Hematopoietic multipotent progenitor cell treated with erythropoietin and hydrocortisone succinate and interleukin-3 and kit ligand, for 8 days (in vitro differentiated cells): Measurements from ENCODE around the gene CLDN8.

ENCODE experiments used
- DNase-seq: peaks from one replicate; pipeline ENCODE4 v3.0.0-alpha.2; 2015

Gene CLDN8

GRCh38 chr21:30216041-30216723, at the start of gene CLDN8:
Gene CLDN8, minus strand, starts transcription at chr21:30216097. Its CDS starts 172 bp downstream, at chr21:30215925.
- DNase-seq: no peak

DNA sequence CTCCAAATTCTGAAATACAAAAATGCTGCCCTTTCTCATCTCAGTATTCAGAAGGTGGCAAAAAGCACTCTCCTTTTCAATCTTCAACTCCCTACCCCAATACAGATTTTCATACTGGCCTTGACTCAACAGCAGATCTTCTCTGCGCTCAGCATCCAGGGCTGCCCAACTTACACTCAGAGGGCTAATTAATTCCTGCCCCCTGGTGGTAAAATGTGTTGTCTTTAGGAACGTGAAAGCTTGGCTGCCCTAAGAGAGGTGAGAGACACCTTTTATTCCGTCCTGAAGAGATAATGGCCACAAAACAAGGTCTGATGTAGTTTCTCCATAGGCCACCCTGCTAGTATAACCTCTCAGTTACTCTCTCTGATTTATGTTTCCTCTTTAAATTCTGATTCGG, 41.9 kb upstream of the CLDN8 start:
- DNase-seq: peak; percentile 24

GRCh38 chr21:30256100-30256499, 40.2 kb upstream of the CLDN8 start:
- no peak for DNase-seq

DNA sequence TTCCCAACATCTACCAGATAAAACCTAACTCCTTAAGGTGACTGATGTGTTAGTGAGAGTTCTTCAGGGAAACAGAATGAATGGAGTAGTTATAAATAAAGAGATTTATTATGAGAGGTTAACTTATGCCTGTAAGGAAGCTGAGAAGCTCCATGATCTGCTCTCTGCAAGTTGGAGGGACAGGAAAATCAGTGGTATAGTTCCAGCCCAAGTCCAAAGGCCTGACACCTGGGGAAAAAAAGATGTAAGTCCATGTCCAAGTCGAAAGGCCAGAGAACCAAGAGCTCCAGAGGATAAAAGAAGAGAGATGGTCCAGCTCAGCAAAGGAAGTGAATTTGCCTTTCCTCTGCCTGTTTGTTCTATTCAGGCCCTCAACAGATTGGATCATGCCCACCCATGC, 39.8 kb upstream of the CLDN8 start:
- DNase-seq: no peak

DNA sequence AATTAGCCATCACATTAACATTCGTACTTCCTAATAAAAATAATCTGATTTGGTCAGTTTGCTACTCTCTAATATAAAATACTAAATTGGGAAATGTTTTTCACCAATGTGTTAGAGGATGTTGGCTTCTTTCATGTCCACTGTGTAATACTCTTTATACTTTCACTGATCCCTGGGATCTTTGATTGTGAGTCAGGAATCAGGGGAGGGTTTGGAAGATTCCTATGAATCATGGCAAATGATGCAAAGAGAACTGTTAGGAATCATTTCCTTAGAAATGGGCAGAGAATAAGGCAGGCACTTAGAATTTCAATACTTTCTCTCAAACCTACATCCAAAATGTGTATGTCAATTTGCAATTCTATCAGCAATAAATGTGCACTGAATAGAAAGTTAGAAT, 35.9 kb upstream of the CLDN8 start:
- DNase-seq: no peak

GRCh38 chr21:30249936-30250335, 34.0 kb upstream of the CLDN8 start:
- DNase-seq: no peak

DNA sequence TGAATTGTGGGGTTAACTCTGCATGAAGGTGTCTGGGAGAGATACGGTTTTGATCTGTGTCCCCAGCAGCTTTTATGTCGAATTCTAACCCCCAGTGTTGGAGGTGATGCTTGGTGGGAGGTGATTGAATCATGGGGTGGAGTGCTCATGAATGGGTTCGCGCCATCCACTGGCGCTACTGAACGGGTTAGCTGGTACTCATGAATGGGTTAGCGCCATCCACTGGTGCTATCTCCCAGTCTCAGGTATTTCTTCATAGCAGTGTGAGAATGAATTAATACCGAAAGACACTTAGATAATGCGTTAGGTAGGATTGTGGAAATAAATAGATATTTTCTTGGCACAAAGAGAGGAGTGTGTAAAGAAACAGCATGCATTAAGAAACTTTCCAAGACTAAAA, 32.9 kb upstream of the CLDN8 start:
- DNase-seq: no peak

- no peak for DNase-seq
Measured at GRCh38 chr21:30245061-30245460, 29.2 kb upstream of the CLDN8 start.

DNA sequence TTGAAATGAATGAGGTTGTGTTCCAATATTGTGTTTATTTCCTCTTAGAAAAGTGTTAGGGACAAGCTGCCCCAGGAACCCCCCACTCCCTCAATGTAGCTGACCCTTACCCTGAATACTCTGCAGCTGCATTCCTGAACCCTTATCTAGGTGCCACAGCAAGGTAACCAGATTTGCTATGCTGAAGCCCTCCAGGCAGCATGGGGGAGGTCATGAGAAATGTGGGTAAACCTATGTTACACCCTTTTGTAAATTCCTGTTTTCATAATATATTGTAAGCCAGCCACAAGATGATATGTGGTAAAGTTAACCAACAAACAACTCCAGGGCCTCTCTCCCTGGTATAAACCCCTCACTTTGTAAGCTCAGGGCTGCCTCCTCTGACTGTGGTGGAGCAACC, 27.8 kb upstream of the CLDN8 start:
- no peak for DNase-seq

DNA sequence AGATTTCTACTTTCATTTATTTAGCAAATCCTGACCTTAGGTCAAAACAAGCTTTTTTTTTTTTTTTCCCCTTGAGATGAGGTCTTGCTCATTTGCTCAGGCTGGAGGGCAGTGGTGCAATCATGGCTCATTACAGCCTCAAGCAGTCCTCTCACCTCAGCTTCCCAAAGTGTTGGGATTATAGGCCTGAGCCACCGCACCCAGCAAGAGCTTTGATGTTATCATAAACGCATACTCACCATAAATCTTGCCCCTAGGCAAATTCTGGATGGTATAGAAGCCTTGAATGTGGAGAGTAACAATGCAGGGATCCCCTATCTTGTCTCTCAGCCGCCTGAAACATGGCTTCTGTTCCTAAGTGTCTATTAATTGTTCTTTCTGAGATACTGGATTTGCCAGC, 24.8 kb upstream of the CLDN8 start:
- no peak for DNase-seq

GRCh38 chr21:30238168-30238567, 22.3 kb upstream of the CLDN8 start:
- DNase-seq: no peak

DNA sequence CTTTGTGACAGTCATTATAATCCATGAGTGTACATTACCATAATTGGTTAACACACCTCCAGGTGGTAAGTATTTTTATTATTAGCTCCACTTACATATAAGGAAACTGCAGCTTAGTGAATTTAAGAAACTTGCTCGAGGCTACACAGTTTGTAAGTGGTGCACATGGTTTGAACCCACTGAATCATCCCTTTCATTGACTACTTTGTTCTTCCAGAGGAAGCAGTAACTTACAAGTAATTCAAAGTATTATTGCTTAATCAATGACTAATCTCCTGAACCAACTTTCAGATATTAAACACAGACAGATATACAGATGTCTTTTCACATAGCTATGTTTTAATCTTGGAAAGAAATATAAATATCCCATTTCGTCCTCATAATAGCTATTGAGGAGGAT, 18.7 kb upstream of the CLDN8 start:
- DNase-seq: no peak

DNA sequence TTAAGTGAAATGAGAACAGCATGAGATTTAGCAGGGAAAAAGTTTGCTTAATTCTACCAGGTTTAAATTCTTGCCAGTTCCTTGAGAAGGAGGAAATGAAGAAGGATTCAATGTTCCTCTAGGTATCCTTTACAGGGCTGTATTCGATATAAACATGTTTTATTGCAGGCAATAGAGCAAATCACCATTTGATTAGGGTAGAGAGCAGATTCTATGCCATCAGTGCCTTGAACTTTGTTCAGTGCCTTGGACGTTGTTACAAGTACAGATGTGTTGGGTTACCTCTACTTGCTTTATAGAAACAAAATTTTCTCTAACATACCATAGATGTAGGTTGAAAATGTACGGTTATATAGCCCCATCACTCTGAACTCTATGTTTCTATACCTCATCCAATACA, 18.2 kb upstream of the CLDN8 start:
- DNase-seq: no peak

DNA sequence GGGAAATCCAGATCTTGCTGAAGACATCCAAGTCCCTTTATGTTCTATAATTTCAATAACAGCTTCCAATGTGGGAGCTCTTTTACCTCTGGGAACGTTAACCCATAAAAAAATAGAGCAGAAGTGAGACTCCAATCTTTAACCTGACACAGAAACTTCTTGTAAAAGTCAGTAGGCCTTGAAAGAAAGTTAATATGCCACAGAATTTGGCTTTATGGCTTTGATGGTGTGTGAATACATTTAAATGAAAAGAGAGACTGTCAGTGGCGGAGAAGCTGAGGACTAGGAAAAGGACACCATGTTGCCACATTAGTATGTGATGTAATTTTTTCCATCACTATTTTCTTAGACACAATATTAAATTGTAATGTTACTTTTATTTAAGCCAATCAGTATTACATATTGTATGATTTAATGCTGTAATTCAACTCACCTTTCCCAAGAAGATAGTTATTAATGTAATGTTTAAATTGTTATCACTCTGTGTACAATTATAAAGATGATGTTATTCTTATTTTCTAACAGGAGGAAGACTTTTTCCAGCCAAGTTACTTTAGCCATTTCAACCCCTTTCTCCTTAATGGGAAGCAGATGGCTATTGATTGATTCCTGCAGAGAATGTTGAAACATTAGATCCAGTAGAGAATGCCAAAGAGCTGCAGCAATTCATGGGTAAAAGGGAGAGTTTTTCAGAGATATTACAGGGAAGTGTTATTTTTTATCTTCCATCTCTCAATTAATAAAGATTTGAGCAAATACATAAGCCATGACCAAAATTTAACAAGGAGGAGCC, 17.5 kb upstream of the CLDN8 start:
- DNase-seq: no peak

- DNase-seq: no peak
Measured at GRCh38 chr21:30232011-30232410, 16.1 kb upstream of the CLDN8 start.

DNA sequence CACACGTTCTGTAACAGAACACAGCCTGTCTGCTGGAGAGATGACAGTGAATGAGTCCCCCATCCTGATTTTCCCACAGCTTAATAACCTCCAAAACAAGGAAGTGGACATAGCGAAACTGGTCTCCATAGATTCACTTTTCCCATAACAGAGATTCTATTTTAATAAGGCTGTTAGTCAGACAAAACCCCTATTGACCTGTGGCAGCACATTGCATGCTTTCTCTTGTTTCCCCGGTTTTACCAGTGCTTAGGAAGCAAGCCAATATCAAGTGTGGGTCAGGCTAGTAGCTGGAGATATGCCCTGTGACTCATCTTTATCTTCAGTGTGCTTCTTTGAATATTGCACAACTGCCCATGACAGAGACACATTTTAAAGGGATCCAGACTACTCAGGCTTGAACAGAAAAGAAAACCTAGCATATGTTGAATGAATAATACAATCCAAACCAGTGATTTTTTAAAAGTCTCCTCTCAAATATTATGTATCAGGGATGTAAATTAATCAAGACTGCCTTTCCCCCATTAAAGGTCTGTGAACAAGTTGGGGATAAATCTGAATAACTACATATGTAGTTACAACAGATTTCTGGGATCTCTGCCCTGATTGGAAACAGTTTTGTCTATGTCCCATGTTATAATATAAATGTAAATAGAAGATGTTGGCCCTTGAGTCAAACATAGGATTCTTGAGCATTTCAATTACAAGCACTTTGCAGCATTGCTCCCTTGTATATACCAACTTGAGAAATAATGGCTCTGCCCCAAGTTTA, 11.9 kb upstream of the CLDN8 start:
- DNase-seq: peak; percentile 79

GRCh38 chr21:30227128-30227527, 11.2 kb upstream of the CLDN8 start:
- DNase-seq: no peak

- no peak for DNase-seq
Measured at GRCh38 chr21:30223596-30223995, 7.7 kb upstream of the CLDN8 start.

DNA sequence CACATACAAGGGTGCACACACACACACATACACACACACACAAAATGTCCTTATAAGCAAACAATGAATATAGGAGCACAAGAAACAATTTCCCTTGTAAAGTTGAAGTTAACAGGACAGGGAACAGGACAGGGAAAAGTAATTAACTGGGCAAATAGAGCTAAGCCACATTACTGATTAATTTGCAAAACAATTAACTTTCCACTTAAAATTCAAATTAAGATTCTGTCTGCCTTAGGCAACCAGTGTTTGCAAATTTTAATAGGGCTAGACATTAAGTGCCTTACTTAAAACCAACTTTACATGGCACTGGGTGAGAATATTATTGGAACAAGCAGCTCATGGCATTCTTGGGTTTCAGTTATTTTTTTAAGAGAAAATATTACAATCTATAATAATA, 6.8 kb upstream of the CLDN8 start:
- no peak for DNase-seq

DNA sequence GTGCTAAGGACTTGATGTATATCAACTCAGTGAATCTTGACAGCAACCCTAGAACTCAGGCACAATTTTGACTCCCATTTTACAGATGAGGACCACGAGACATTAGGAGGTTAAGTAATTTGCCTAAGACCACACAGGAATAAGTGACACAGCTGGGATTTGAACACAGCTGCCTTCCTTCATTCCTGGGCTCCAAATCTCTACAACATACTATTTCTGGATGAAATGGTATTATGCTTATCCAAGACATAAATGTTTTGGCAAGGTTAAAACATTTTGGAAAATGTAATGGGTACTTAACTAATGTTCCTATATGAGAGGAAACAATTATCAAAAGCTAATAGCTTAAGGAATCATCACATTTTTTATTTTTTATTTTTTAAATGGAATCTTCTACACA, 4.8 kb downstream of the CLDN8 start:
- no peak for DNase-seq

DNA sequence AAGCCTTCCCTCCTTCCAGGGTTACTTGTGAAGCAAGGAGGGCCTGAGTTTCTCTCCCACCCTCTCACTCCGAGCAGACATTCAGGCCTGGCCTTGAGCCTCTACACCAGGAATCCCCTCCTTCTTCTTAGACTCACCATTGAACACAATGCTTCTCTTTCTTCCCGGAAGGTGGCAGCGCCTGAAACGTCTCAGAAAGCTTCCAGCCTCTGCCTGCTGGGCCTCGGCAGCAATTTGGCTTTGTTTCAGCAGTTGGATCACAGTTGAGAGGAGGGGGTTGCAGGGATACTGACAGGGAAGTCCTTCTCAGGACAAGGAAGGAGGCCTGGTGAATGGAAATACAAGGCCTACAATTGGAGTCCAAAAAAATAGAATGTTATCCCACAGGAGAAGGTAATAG, 6.3 kb downstream of the CLDN8 start:
- no peak for DNase-seq

DNA sequence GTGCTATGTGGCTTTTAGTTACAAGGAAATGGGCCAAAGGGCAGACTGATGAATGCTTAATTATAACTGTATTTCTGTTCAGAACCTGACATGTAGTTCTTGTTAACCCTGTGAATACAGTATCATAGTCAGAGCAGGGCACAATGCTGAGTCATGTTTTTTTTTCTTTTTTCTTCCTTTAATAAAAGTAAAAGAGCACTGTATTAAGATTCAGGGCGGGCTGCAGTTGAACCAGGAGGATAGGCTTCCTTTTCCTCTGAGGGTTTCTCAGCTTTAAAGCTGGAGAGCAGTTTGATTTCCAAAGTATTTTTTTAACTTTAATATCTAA, 8.7 kb downstream of the CLDN8 start:
- DNase-seq: no peak

- no peak for DNase-seq
Measured at GRCh38 chr21:30206551-30207251, 9.2 kb downstream of the CLDN8 start.
